CD4-positive, alpha-beta T cell treated with Interleukin-4 for 1 hour (primary cell): ENCODE data around the gene DIS3L2.

Source experiments
- DNase-seq, 2 donors: peaks; one replicate each; pipeline ENCODE4 v3.0.0-alpha.2; 2020 to 2022

The DIS3L2 gene

DNA sequence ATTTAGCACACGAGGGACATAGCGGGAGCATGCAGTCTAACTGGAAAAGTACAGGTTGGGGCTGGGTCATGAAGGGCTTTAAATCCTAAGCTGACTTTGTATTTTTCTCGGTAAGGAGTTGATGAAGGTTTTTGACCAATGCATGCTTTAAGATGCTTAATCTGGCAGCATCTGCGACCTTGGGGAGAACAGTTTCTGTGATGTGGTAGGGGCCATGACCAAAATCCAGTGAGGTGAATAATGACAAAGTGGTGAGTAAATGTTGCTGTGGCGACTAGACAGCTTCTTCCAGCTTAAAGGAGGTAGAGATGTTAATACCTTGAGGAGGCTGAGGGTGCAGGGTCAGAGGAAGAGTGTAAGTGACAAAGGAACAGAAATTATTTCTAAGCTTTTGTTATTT lies 242.4 kb downstream of the DIS3L2 start:
- no peak for DNase-seq

DNA sequence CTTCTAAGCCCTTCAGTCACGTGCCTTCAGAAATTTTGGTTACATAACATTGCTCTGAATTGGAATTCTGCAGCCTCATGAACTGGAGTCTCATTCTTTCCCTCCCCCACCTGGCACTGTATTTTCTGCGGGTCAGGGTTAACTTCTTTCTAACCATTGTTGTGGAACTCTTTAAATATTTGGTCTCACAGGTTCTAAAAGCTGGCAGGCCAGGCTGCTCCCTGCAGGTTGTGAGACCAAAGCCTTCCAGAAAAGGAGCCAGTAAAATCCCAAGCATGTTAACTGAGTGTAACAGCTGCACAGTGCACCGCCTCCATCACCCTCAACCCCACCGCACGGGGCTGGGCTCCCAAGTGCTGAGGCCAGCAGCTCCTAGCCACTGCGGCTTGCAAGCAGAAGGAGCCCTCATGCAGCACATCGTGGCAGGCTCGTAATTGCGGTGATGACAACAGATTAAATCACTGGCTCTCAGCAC lies 243.0 kb downstream of the DIS3L2 start:
- no peak for DNase-seq

DNA sequence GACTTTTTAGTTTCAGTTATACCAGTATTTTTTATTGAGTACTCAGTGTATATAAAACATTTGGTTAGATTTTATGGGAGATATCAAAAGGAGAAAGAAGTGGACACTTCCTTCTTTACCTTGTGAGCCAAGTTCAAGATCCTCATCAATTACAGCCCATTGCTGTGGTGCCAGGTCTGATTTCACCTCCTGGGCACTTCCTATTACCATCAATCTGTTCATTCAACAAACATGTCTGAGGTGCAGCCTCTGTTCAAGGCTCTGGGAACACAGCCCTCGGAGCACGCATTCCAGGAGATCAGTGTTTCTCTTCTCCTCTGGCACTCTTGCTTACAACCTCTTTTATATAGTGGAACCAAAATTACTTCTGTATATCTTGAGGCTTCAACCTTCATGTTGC lies 245.7 kb downstream of the DIS3L2 start:
- DNase-seq, result no peak

DNA sequence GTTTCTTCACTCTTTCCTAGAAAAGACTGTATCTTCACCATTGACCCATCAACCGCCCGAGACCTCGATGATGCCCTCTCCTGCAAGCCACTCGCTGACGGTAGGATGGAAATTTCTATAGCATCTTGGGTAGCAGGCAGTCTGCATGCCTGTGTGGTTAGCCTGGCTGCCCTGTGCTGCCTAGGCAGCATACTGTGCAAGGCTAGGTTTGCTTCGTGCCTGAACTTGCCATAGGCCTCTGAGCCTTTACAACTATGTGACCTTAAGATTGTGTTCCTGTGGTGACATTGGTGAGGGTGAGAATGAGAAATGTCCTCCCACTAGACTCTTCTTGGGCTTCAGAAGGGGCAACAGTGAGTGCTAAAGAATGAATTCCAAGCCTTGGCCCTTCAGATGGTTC lies 248.8 kb downstream of the DIS3L2 start:
- no peak for DNase-seq

DNA sequence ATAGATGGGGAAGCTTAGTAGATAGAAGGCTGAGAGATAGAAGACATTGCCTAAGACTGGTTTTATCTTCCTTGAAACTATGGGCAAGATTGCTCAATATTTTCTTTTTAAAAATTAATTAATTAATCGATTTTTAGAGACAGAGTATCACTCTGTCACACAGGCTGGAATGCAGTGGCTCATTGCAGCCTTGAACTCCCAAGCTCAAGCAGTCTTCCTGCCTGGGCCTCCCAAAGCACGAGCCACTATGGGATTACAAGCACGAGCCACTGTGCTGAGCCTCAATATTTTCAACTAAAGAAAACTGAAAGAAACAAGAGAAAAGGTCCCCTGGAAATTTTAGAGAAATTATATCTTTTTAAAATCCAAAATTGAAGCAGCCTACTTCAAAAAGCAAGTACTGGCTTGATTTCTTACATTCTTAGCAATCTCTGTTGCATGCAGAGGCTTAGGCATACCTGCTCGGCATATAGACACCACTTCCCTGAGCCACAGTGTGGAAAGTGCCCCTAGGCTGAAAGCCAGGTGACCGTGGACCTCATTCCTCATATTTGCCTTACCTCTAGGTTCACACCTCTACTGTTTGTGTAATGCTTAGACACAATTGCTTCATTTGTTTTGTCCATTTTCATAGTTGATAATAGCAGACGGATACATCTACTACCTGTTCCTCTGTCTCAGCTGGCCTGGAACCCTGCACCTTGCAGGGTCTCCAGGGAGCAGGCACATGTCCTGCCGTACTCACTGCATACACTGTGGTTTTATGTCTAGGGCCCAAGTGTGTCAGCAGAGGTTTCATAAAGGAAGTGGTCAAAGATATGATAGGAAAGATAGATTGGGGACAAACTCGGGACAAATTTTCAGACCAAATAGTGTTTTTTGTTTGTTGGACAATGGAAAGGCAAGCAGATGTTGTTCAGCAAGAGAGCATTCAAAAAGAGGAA lies 250.5 kb downstream of the DIS3L2 start:
- no peak for DNase-seq

DNA sequence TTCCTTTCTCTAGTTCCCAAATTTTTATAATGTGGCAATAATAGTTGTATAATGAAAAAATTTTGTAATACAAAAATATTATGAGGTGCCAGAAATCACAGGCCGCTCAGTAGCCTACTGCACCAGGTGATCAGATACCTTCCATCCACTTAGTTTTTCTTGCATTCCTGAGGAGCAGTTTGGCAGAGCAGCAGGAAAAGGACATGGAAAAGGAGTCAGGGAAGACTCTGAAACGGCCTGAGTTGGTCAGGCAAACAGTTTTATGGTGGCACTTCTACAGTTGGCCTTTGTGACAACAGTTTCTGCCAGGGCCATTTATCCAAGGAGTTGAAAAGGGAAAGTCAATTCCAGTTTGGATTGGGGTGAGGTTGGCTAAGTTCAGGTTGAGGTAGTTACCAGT lies 251.7 kb downstream of the DIS3L2 start:
- no peak for DNase-seq

DNA sequence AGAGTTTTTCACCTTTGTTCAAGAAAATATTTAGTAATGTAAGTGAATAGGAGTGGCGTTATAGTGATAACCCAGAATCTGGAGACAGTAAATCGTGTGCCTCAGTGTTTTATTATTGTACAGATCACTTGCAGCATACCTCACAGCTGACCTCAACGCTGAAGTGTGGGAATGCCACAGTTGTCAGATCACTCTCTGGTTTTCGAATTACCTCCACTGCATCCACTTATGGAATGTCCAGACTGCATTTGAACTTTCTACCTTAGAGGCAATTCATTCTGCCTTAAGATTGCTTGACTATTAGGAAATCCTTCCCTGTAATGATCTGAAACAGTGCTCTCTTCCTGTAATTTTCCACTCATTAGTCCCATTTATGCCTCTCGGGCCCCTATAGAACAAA lies 252.5 kb downstream of the DIS3L2 start:
- no peak for DNase-seq

DNA sequence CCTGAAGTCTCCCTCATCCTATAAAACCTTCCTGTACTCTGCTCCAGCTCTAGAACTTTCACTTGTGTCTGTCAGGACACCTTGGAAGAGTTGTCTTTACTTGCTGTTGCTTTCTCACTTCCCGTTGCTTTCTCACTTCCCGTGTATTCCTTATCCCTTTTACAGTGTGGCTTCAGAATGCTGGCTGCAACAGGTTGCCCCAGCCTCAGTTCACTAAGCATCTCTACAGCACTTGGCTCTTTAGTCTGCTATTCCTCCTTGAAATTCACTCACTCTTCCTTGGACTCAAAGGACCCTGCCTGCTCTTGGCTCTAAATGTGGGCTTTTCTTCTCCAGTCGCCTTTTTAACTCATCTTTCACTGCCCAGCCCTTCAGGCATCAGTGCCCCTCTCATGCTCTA lies 254.5 kb downstream of the DIS3L2 start:
- no peak for DNase-seq

DNA sequence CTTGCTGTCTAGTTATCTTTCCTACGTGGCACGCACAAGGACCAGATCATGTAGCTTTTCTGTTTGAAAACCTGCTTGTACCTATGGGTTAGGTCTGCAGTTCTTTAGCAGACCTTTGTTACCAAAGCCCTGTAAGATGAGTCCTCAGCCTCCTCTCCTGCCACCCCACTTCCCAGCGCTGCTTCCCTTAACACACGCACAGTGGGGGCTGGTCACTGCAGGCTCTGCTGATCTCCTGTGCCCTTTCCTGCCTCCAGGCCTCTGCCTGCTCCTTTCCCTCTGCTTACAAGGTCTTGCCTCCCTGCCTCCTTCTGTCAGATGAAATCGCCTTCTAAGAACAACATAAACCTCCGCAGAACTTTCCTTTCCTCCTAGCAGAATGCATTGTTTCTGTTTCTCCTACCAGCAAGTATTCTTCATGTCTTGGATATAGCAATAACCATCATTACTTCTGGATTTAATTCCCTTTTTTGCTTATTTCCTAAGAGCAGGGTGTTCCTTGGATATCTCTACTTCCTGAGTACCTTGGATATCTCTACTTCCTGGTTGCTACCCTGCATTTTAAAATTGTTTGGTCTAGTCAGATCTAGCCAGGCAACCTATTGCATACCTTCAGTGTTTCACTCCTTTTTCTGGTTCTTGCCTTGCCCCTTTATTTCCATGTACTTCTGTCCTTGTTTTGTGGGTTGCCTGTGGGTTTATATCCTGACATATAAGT lies 257.4 kb downstream of the DIS3L2 start:
- no peak for DNase-seq

DNA sequence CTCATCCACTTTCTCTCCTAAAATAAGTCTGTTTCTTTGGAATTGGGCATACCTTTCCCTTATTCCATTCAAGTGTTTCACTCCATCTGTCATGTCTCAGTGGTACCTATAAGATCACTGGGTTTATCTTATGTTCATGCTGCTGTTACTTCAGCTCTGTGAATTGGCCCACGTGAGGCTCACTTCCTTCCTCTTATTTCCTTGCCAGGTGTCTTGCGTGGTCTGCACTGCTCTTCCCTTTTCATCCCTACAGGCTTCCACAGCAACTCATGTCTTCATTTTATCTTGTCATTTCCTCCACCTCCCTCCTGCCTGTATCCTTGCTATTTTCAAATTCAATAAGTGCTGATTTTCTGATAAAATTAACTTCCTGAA lies 258.0 kb downstream of the DIS3L2 start:
- DNase-seq, result peak in 1 of 2 donors; percentile 13

DNA sequence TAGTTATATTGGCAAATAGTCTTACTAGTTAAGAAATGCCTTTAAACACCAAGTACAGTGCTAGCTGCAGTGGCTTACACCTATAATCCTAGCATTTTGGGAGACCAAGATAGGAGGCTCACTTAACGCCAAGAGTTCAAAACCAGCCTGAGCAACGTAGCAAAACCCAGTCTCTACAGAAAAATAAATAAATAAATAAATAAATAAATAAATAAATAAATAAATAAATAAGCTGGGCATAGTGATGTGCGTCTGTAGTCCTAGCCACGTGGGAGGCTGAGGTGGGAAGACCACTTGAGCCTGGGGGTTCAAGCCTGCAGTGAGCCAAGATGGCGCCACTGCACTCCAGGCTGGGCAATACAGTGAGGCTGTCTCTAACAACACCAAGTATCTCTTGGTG lies 258.4 kb downstream of the DIS3L2 start:
- no peak for DNase-seq

DNA sequence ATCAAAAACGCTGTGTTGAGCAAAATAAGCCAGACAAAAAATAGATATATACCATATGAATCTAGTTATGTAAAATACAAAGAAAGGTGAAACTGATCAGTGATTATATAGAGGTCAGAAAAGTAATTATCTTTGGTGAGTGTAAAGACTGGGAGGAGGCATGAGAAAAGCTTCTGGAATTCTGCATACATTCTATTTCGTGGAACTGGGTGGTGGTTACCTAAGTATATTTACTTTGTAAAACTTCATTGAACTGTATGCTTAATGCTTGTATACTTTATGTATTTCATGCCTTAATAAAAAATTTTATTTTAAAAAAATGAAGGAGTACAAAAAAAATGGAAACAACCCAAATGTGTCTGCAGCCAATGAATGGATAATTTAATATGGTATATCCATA lies 263.9 kb downstream of the DIS3L2 start:
- no peak for DNase-seq

DNA sequence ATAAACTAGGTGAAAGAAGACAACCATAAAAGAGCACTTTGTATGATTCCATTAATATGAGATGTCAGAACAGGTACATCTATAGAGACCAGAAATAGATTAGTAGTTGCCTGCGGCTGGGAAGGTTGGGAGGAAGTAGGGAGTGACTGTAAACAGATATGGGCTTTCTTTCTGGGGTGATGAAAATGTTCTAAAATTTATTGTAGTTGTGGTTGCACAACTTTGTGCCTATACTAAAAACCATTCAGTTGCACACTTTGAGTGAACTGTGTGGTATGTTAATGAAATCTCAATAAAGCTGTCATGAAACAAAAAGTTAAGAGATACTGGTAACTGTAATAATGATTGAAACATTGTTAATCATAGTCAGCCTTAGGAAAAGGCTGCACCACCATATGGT lies 264.4 kb downstream of the DIS3L2 start:
- DNase-seq, result no peak

DNA sequence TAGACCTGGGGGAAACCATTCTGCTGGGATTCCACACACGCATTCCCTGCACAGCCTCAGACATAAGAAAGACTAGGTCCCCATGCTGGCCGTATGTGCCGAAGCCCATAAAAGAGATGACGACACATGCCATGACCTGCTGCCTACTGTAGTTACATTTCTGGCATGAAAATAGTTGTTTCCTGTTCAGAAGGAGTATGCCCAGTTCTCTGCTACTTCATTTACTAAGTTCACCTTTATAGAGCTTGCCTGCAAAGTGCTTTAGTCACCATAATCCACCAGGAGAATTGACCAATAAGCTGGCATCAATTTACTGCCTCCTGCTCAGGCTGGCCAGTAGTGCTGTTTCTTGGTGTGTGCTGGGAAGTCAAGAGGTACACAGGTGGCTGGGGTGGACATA lies 266.8 kb downstream of the DIS3L2 start:
- no peak for DNase-seq

DNA sequence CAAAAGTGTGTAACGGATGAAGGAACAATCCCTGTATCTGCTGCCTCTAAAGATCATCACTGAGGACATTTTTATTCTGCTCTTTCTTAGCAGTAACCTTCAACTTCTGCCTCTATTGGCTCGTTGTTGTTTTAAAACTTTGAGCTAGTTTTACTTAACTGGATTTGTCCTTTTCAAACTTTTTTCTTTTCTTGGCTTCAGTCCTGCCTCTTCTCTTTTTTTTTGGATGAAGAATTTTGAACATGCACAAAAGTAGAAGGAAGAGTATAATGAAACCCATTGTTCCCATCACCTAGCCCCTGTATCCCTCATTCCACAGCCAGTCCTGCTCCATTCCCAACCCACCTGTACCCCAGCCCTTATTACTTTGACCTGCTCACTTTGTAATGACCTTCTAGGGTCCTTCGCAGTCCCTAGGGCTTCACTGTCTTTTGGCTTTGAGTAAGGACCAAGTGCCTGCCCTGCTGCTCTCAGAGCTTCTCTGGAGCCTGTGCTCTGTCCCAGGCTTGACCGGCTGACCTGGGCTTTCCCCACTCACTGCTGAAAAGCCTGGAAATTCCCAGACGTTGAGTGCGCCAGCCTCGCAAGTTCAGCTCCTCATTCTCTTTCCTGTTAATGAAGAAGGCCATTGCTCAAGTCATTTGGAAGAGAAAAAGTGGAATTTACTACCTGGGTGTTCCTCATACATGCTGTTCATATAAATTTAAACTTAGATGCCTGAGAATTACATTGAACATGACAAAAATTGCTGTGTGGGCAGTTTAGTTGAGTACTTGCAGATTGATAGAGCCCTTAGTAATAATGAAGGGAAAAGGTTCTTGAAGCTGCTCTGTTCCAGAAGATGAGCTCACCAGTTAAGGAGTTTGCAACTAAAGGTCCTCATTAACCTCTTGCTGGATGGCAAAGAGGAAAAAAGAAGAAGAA lies 267.7 kb downstream of the DIS3L2 start:
- no peak for DNase-seq

DNA sequence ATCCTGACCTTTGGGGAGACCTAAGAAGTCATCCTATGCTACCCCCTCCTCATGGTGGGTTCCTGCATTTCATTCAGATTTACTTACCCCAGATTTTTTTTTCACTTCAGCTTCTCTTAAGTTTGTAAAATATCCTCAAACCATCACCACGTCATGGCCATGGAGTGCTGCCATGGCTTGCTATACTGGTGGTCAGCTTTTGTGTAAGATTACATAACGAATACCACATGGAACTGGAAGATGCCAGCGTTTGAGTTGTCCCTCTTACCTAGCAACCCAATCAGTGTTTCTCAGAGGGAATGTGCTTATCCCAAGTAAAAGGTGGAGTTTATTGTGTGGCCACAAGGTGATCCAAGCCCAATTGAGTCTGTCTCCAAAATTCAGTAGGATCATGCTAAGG lies 268.4 kb downstream of the DIS3L2 start:
- DNase-seq, result no peak

DNA sequence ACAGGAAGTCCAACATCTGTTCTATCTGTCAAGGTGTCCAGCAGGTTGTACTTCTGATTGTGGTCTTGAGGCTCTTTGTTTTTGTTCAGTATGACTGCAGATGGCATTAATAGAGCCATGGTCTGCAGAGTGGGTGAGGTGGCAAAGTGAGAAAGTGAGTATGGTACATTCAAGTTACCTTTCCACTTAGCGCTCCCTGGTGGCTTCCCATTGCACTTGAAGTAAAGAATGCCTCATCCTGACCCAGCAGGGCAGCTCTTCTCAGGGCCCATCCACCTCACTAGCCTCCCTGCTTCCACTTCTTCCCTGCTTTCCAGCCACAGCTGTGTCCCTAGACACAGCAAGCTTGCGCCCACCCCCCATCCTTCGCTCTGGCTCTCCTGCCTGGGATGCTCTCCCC lies 269.0 kb downstream of the DIS3L2 start:
- no peak for DNase-seq

DNA sequence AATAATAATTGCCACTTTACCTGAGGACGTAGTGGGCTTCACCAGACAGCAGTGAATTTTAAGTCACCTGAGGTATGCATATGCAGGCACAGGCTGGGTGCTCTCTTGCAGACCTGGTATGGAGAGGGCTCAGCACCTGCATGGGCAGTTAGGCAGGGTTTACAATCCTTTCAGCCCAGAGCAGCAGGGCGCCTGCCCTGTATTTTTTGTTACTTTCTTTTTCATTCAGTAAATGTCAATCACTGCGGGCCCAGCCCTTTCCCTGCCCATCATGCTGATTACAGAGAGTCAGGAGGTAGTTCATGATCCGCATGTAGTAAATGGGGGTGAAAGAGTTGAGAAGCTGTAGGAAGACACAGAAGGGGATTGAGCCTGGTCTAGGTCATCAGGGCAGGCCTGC lies 270.0 kb downstream of the DIS3L2 start:
- no peak for DNase-seq

DNA sequence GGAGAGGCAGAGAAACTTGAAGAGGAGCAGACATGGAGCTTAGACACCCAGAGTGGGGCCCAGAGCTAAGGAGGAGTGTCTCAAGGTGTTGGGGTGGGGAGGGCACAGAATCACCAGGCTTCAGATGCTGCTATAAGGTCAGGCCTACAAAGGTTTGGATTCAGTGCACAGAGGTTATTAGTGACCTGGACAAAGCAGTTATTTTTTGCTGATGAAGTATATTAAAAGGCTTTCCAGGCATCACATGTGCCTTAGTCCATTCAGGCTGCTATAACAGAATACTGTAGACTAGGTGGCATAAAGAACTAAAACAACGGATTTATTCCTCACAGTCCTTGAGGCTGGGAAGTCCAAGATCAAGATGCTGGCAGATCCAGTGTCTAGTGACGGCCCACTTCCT lies 271.4 kb downstream of the DIS3L2 start:
- no peak for DNase-seq

DNA sequence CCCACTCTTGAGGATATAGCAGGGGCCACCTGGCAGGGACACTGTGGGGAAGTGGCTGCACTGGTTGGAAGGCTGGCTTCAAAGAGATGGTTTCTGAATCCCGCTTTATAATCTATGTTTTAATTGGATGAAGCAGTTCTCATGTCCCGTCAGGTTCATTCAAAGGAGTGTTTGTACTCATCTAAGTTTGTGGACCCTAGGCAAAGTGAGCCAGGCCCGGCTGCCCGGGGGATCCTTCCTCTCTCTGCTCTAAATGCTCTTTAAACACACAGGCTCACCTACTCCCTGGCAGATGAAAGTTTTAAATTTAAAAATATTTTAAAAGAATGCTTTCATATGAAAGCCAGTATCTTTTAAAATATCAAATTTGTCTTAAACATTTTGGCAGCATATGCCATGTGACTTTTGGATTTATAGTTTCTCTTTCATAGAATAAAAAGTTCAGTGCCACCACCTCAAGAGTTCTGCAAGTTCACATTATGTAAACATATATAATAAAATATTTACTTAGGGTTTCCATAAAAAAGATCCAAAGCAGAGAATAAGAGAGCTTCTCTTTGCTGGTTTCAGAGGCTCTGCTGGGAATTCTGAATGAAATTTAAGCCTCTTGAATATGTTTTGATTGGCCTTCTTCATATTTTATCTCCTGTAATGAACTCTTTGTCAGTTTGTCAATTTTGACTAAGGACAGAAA lies 273.6 kb downstream of the DIS3L2 start:
- DNase-seq, result no peak

DNA sequence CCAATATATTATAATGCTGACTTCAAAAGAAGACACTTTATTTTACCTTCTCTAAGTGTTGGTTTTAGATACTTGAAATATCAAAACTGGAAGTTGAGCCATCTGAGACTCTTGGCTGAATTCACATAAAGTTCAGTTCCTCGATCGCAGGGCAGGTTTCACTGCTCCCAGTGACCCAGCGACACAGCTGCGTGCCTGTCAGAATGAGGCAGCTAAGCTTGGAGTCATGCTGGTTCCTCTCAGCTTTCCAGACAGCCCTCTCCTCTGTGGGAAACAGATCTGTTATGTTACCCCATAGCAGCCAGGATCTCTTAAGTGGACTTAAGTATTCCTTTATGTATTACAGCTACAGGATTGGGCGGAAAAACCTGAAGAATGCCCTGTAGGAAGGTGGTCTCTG lies 274.2 kb downstream of the DIS3L2 start:
- no peak for DNase-seq

DNA sequence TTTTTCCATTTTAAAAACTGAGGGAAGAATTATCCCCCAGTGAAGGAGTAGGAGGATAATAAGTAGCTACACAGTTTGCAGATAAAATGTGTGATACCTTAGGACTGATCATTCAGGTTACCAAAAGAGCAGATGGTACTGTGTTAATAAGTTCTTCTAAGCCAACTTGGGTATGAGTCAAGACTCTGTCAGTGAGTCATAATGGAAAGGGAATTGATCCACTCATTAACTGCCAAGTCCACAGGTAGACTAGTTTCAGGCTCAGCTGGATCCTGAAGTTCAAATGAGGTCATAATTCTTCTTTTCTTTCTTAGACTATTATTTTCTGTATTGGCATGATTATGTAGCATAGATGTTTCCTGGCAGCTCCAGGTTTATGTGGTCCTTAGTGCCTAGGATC lies 274.7 kb downstream of the DIS3L2 start:
- no peak for DNase-seq

DNA sequence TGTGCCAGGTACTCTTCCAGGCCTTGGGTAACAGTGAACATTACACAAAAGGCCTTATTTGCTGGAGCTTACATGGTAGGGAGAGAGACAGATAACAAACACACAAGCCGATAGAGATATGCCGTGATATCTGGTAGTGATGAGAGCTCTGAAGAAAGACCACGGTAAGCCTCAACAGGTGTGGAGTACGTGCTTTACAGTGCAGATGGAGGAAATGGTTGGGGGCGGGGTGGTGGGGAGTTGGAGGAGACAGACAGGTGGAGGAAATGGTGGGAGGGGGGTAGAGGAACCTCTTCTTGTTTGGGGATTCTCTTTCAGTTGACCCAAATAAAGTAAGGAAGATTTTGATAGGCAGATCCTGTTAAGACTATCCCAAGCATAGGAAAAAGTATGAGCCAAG lies 276.0 kb downstream of the DIS3L2 start:
- no peak for DNase-seq
